DMS153 treated with DMSO at 0.1 percent for 48 hours (cell line): ENCODE data around the gene LENEP.

ENCODE experiments used
- DNase-seq: peaks from one replicate; lab custom pipeline; 2025; ENCODE audit not compliant: unreplicated experiment; lab: John Stamatoyannopoulos, UW

LENEP gene

GRCh38 chr1:154960446-154961136, 32.8 kb upstream of the LENEP start:
- DNase-seq, result no peak

DNA sequence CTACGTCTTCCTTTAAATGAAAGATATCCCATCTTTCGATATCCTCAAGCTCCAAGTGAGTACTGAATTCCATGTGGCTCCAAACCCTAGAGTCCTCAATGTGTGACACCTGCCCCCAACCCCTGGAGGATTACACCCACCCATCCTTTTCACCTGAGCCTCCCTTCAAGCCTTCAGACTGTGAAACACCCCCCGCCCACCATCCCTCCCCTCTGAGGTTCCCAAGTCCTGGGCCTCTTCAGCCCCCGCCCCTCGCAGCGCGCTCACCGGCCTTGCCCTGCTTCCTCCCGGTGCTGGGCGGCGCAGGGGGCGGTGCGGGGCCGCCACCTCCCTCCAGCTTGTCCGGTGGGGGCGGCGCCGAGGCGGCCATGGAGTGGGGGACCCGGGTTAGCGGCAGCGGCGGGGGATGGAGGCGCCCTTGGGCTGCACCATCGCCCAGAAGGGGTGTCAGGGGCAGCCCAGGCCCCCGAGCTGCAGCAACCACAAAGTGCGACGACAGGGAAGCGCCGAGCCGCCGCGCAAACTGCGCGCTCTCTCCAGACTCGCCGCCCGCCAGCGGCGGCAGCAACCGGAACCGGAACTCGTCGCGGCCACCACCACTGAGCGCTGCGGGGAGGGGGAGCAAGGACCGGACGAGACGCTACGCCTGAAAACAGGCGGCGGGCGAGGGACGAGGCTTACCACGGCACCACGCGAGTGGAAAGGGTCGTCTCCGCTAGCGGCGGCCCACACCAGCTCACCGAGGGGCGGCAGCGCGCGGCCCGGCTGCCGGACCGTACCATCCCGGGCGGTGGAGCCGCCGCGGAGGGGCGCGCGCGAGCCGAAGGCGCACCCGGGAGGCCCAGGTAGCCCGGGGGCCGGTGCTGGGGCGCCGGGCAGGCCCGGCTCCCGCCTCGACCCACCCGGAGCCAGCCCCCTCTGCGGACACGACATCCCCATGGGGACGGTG, 31.9 kb upstream of the LENEP start, which contains the start of gene PYGO2:
TSS of gene PYGO2 (minus strand) at position 576 of the 949 bp plus-strand sequence. CDS start at position 370, 206 bp downstream.
- peak; percentile 76 for DNase-seq

DNA sequence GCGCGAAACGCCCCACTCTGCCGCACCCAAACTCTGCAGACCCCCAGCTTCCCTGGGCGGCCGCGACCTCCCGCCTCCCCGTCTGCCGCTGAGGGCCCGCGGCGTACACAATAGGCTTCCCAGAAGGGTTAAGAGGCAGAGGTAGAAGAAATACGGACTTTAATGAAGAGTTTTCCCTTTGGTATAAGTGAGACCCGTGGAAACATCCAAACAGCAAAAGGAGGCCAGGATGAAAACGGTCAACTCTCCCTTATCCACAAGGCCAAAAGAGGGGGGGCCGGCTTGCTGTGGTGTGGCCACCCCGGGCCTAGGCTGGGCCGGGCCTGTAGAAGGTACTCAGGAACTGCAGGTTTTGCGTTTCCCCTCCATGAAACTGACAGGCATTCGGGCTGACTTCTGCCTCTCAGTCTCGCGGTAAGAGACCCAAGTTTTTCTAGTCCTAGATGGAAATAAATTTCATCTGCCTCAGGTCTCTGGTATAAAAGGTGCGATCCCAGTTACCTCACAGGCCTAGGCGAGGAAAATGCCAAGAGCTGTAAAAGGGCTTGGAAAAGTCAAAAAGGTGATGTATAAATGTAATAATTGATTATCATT, 31.1 kb upstream of the LENEP start:
- DNase-seq, result no peak

DNA sequence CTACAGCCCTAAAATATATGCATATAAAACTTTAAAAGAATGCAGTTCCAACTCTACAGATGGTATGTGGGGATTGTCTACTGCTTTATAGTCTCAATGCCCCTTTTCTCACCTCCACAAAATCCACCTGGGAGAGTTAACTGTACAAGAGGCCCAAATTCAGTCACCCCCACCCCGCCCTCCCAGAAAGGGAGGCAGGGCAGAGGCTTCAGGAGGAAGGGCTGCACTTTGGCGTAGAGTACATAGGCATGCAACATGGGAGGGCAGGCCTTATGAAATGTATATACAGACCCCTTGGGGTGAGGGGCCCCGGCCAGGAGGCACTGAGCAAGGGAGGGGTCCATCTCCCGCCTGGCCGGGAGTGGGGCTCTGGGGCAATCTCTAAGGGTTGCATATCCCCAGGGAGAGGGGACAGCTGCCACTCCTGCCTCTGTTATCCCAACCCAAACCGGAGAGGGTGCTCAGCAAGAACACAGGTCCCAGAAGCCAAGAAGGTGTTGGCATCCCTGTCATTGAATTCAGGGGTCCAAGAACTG, 30.5 kb upstream of the LENEP start:
- no peak for DNase-seq

GRCh38 chr1:154963643-154964042, 29.7 kb upstream of the LENEP start:
- no peak for DNase-seq

DNA sequence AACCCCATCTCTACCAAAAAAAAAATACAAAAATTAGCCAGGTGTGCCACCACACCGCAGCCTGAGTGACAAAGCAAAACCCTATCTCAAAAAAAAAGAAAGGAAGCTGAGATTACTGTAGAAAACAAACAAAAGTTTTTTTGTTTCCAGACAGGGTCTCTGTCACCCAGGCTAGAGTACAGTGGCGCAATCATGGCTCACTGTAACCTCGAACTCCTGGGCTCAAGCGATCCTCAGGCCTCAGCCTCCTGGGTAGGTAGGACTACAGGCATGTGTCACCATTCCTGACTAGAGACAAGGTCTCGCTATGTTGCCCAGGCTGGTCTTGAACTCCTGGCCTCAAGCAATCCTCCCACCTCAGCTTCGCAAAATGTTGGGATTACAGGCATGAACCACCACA, 29.0 kb upstream of the LENEP start:
- no peak for DNase-seq

DNA sequence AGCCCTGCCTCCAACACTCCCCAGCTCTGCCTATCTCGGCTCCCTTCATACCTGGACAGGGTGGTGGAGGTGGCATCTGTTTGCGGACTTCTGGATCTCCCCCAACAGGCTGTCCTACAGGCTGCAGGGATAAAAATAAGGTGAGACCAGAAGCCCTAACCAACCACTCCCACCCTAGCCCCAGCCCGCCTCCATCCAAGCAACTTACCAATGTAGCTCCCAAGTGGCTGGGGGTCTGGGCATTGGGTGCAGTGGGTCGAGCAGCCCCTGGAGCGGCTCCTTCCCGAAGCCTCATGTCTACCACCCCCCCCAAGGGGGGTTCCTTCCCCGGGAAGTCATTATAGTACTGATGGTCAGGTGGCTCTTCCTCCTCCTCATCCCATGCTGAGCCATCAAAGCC, 27.3 kb upstream of the LENEP start:
- DNase-seq, result no peak

DNA sequence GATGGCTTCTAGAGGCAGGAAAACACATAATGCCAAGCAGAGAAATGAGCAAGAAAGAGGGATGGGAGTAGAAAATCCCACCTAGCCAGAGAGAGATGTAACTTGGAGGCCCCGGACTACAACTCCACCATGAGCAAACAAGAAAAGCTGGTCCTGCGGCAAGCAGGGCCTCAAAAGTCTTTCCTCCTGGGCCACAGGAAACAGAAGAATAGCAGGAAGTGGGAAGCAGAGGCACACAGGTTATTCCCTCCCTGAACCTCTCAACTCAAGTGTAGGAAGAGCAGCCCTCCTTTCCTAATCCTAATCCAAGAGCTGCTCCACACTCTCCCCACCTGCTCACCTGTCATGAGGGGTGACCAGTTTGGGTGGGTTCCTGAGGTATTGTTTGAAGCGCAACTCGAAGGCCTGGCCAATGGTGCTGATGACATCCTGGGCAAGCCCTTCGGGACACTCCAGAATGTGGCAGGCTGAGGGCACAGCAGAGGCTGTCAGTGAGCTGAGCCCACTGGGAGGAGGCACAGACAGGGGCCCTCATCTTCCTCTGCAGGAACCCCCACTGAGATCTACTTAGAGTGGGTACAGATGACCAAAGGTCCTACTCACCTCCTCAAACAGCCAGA, 25.9 kb upstream of the LENEP start:
- DNase-seq, result no peak

GRCh38 chr1:154968731-154969130, 24.7 kb upstream of the LENEP start:
- DNase-seq, result no peak

DNA sequence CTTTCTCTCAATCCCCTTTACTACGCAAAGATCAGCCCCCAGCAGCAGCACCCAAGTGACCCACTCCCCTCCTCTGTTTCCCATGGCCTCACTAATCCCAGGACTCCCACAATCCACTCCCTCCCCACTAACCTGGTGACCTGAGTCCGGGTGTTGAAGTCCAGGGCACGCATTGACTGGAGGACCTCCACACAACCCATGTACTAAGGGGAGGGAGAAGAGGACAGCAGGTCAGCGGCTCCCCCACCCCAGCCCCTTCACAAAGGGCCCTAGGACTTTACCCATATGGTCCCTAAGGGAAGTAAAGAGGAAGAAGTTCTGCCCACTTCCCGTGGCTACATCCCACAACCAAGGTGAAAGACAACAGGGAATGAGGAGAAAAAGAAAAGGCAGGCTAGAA, 24.1 kb upstream of the LENEP start:
- no peak for DNase-seq

DNA sequence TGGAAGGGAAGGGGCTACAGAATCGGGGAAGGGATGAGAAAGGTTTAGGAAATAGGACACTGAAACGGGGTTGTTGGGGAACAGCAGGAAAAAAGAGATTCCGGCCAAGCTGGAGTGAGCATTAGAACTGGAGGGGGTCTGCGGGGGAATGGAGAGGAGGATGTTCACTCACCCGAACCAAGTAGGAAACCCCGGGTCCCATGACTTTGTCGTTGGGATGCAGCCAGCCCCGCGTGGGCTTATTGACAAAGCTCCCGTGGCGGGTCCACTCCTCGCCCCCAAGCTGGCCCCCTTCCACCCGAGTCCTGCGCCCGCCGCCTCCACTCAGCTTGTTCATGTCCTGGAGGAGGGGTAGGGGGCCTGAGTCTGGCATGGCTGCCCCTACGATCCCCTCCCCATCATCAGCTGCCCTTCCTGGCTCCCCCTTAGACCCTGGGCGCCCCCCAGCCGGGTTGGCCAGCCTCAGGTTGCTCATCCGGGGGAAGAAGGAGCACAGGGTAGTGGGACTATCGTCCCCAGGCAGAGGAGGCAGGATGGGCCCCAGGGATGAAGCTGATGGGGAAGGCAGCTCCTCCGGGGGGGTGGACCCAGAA, 23.4 kb upstream of the LENEP start:
- DNase-seq, result no peak

- no peak for DNase-seq
Observed at GRCh38 chr1:154970631-154971340, 22.6 kb upstream of the LENEP start, which contains the start of gene SHC1. SHC1 (minus strand) TSS chr1:154970747; CDS start chr1:154970526, 221 bp downstream.

DNA sequence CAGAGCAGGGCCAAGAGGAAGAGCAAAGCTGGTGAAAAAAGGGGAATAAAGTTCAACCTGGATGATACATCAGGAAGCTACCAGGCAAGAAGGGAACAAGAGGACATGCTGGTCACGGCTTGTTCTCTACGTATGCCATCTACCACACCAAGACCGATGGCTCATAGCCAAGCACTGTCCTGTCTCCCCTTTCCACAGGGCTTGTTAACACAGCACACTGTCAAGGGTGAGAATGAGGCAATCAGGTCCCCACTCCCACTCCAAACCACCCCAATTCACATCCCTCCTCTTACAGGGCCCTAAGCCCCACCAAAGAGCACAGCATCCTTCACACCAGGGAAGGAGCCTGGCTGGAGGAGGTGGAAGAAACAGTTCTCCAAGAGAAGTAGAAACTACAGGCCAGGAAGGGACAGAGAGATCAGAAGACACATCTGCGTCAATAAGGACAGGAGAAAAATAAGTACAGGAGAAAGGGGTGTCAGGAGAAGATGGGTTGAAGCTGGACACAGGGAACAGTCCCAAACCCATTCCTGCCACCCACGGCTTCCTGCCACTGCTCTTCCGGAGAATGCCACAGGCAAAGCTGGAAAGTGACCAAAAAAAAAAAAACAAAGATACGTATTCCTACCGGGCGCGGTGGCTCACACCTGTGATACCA, 21.9 kb upstream of the LENEP start:
- DNase-seq, result no peak

- no peak for DNase-seq
Observed at GRCh38 chr1:154972213-154972516, 21.2 kb upstream of the LENEP start.

DNA sequence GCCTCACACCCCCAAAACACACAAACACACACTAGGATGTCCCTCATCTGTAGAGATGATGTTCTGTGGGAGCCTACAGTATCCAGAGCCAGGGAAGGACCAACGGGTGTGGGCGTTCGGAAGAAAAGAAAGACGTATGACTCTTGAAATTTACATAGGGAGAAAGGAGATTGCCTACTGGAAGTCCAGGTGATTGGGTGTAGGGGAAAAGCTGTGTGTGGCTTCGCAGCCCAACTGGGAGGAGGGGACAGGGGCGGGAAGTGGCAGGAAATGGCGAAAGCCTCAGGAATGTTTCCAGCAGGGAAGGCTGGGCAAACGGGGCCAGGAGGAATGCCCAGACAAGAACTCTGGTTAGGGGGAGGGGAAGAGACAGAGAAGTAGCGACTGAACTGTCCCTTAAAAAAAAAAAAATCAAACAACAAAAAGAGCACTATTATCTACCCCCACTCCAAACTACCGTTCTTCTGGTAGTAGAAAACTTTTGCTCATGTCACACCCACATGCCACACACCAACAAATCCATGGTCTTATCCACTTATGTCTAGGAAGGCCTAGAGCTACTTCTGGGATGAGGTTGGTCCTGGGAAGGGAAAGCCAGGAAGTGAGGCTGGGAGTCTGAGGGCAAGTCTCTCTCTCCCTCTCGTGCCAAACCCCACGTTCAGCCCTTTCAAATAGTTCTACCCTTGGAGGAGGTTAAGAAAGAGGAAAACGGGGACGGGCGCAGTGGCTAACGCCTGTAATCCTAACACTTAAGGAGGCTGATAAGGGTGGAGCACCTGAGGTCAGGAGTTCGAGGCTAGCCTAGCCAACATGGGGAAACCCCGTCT, 20.7 kb upstream of the LENEP start:
- DNase-seq, result no peak

- peak; percentile 95 for DNase-seq
Observed at GRCh38 chr1:154973344-154974101, 19.9 kb upstream of the LENEP start.

GRCh38 chr1:154974102-154974807, 19.1 kb upstream of the LENEP start, which contains the start of gene CKS1B:
CKS1B (plus strand) TSS chr1:154974681; CDS start chr1:154974746, 65 bp downstream.
- peak; percentile 100 for DNase-seq
